Activated CD8-positive, alpha-beta memory T cell treated with anti-CD3 and anti-CD28 coated beads, Interleukin-2, amount 50 U/mL, for 24 hours (primary cell): ENCODE data around the gene XKR3.
"Not testable (repeated sequence)": the region's sequence is repeated elsewhere in the genome, so short reads cannot be mapped to it uniquely, and the experiment has no call there.

ENCODE experiments used
- DNase-seq: peaks from one replicate; pipeline ENCODE4 v3.0.0-alpha.2; 2020; ENCODE audit errors: extremely low read depth

The XKR3 gene

GRCh38 chr22:16804882-16805281 is 20.3 kb downstream of the XKR3 start:
- DNase-seq, result no peak

GRCh38 chr22:16803255-16803917 is 21.8 kb downstream of the XKR3 start:
- DNase-seq, result no peak

GRCh38 chr22:16801571-16801970 is 23.6 kb downstream of the XKR3 start:
- DNase-seq, result no peak

GRCh38 chr22:16801088-16801487 is 24.1 kb downstream of the XKR3 start:
- no peak for DNase-seq

- no peak for DNase-seq
These were observed 24.9 kb downstream of the XKR3 start for GRCh38 chr22:16800358-16800757.

- DNase-seq, result not testable (repeated sequence)
These were observed 29.7 kb downstream of the XKR3 start for GRCh38 chr22:16795504-16795903.

- DNase-seq, result no peak
These were observed 31.4 kb downstream of the XKR3 start for GRCh38 chr22:16793831-16794230.

- DNase-seq, result no peak
These were observed 35.2 kb downstream of the XKR3 start for GRCh38 chr22:16789860-16790493.

- no peak for DNase-seq
These were observed 41.3 kb downstream of the XKR3 start for GRCh38 chr22:16783930-16784354.

- DNase-seq, result no peak
These were observed 41.8 kb downstream of the XKR3 start for GRCh38 chr22:16783453-16783852.

GRCh38 chr22:16781764-16782329 is 43.4 kb downstream of the XKR3 start:
- no peak for DNase-seq

GRCh38 chr22:16781074-16781763 is 44.0 kb downstream of the XKR3 start:
- no peak for DNase-seq

- DNase-seq, result no peak
These were observed 47.8 kb downstream of the XKR3 start for GRCh38 chr22:16777284-16777924.

GRCh38 chr22:16776080-16776479 is 49.1 kb downstream of the XKR3 start:
- DNase-seq, result no peak

GRCh38 chr22:16774911-16775500 is 50.2 kb downstream of the XKR3 start:
- no peak for DNase-seq

- not testable (repeated sequence) for DNase-seq
These were observed 53.6 kb downstream of the XKR3 start for GRCh38 chr22:16771569-16771968.

- DNase-seq, result not testable (repeated sequence)
These were observed 57.3 kb downstream of the XKR3 start for GRCh38 chr22:16767927-16768326.

- not testable (repeated sequence) for DNase-seq
These were observed 63.0 kb downstream of the XKR3 start for GRCh38 chr22:16762224-16762623.

- DNase-seq, result not testable (repeated sequence)
These were observed 64.8 kb downstream of the XKR3 start for GRCh38 chr22:16760416-16760815.

- not testable (repeated sequence) for DNase-seq
These were observed 75.9 kb downstream of the XKR3 start for GRCh38 chr22:16749282-16749681.

- not testable (repeated sequence) for DNase-seq
These were observed 76.9 kb downstream of the XKR3 start for GRCh38 chr22:16748160-16748929.
